Adipocyte (in vitro differentiated cells): Measurements from ENCODE around the gene GPR15.
"Not testable (repeated sequence)": the region's sequence is repeated elsewhere in the genome, so short reads cannot be mapped to it uniquely, and the experiment has no call there.

Experiments
- DNase-seq: peaks from one replicate; pipeline ENCODE4 v3.0.0-alpha.2; 2015; ENCODE audit warnings: low read depth
- H3K27me3 ChIP-seq: replicated peaks from 2 replicates; pipeline ENCODE4 v1.7.0; 2013; ENCODE audit warnings: mild to moderate bottlenecking, low read length, moderate library complexity; ENCODE audit not compliant: control insufficient read depth, insufficient read depth
- H3K36me3 ChIP-seq: 2 replicates; pipeline ENCODE4 v1.7.0; 2013; ENCODE audit warnings: low read length, mild to moderate bottlenecking, moderate library complexity; ENCODE audit not compliant: control insufficient read depth, insufficient read depth, severe bottlenecking
- H3K4me1 ChIP-seq: 2 replicates; pipeline ENCODE4 v1.7.0; 2013; ENCODE audit warnings: mild to moderate bottlenecking, low read length, moderate library complexity; ENCODE audit not compliant: control insufficient read depth, insufficient read depth
- H3K4me3 ChIP-seq: 2 replicates; pipeline ENCODE4 v1.7.0; 2013; ENCODE audit warnings: mild to moderate bottlenecking, low read length, moderate library complexity
- H3K9ac ChIP-seq: 2 replicates; pipeline ENCODE4 v1.7.0; 2013; ENCODE audit warnings: mild to moderate bottlenecking, low read length, moderate library complexity
- H3K9me3 ChIP-seq: 2 replicates; pipeline ENCODE4 v1.7.0; 2013; ENCODE audit warnings: mild to moderate bottlenecking, low read length, moderate library complexity; ENCODE audit not compliant: control insufficient read depth

GPR15 gene

DNA sequence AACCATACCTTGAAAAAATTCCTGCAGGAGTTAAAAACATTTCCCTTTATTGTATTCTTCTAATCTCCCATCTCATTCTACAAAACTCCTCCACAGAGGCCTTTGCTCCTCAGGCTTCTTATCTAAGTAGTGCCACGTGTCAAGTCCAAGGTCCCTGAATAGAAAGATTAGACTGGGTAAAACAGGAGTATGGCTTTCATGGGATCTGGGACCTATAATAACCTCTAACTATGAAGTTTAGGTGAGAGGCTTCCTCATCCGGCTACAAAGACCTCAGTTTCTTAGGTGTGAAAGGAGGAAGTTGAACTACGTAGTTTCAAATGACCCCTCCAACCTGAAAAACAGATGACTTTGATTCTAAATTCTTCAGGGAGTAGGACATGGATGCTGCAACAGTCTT is 20.0 kb downstream of the GPR15 start:
- no peak overlapping the region for H3K9ac ChIP-seq
- H3K27me3 ChIP-seq = peaks cover 4% of the 10 kb centered on the region
- DNase-seq = no peak
- no peak overlapping the region for H3K4me3 ChIP-seq
- H3K9me3 ChIP-seq = no peaks in the 10 kb centered on the region
- H3K36me3 ChIP-seq = no peaks in the 10 kb centered on the region
- no peaks in the 10 kb centered on the region for H3K4me1 ChIP-seq

DNA sequence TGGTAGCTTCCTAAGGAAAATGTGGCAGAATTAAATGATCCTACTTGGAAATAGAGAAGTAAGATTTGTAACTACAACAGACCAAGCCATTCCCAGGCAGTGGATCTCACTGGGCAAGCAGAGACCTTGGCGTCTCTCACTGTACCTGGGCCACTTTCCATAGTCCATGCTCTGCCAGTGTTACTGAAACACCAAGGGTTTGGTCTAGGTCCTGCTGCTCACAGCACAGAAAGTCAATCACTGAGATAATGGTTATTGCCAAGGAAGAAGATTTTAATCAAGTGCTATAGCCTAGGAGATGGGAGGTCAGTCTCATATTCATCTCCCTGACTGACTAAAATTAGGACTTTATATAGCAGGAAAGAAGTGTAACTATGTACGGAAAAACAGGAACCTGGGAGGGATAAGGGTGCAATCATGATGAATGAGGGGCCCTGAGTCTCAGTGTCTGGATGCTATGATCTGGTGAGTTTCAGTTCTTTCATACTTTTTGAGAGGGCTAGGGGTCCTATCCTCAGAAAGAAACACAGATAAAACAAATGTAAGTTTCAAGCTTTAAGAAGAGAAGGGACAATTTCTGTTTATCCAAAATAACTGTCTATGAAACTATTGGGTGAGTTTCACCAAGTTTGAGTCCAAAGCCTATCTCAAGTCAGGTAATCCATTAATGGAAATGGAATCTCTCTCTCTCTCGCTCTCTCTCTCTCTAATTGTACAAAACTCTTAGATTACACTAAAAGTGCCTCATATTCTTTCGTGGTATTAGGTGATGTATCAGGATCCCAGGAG is 20.6 kb downstream of the GPR15 start:
- DNase-seq = no peak
- H3K9me3 ChIP-seq = no peaks in the 10 kb centered on the region
- H3K4me1 ChIP-seq = no peaks in the 10 kb centered on the region
- peaks cover 4% of the 10 kb centered on the region for H3K27me3 ChIP-seq
- H3K9ac ChIP-seq = no peak overlapping the region
- no peak overlapping the region for H3K4me3 ChIP-seq
- no peaks in the 10 kb centered on the region for H3K36me3 ChIP-seq

DNA sequence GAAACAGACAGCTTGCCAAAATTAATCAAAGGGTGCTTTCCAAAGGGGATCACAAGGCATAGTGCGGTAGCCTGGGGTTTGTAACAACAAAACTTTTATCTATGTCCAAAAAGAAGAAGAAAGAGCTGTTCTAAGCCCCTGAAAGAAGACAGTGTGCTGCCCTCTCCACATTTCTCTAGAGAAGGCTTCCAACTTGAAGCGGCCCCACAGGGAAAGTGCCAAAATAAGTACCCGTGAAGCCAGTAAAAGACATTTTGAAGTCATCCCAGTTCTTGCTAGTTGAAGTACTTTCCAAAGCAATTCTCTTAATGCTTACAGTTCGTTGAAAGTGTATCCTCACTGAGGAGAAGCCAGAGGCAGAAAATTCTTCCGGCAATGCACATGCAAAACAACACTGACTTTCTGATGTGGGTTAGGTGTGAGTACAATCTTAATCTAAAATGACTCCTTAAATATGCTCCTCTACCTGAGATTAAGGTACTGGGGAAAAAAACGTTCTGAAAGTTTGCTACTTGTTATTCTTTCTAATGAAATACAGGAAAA is 21.3 kb downstream of the GPR15 start:
- DNase-seq = no peak
- Histone ChIP-seq H3K9me3 (no peaks in the 10 kb centered on the region), H3K9ac (no peak overlapping the region), H3K4me1 (no peaks in the 10 kb centered on the region), H3K36me3 (no peaks in the 10 kb centered on the region), H3K4me3 (no peak overlapping the region), H3K27me3 (peaks cover 4% of the 10 kb centered on the region)

DNA sequence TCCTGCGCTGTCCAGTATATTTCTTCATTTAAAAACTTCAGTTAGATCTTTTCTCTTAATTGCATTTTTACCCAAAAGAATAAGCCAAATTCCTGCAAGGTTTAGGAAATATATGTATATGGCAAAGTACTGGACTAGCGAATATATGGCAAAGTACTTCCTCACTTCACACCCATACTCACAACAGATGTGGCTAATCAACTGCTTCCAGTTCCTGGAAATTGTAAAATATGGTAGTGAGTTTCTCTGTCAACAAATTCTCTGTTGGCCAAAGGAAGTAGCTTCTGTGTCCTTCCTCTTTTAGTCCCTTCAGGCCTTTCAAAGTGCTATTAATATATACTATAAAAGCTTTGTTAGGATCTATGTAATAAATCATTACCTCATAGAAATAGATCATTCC is 22.0 kb downstream of the GPR15 start:
- Histone ChIP-seq H3K4me1 (no peaks in the 10 kb centered on the region), H3K36me3 (no peaks in the 10 kb centered on the region), H3K9me3 (no peaks in the 10 kb centered on the region), H3K27me3 (peaks cover 4% of the 10 kb centered on the region), H3K4me3 (no peak overlapping the region), H3K9ac (no peak overlapping the region)
- no peak for DNase-seq

DNA sequence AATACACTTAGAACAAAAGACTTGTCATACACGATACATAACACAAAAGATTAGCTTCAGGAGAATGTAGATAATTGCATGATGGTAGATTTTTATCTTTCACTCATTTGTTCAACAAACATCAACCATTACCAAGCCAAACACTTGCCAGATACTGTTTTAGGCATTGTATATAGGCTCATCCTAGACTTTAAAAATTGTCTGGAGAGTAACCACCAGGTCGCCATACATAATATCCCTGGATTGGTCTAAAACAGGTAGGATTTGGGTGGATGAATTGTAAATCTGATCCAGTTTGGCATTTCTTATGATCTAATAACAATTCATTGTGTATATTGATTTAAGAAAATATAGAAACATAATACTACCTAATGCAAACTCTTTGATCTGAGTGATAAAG is 22.8 kb downstream of the GPR15 start:
- Histone ChIP-seq H3K9me3 (no peaks in the 10 kb centered on the region), H3K9ac (no peak overlapping the region), H3K4me3 (no peak overlapping the region), H3K4me1 (no peaks in the 10 kb centered on the region), H3K36me3 (no peaks in the 10 kb centered on the region), H3K27me3 (peaks cover 4% of the 10 kb centered on the region)
- DNase-seq = no peak

DNA sequence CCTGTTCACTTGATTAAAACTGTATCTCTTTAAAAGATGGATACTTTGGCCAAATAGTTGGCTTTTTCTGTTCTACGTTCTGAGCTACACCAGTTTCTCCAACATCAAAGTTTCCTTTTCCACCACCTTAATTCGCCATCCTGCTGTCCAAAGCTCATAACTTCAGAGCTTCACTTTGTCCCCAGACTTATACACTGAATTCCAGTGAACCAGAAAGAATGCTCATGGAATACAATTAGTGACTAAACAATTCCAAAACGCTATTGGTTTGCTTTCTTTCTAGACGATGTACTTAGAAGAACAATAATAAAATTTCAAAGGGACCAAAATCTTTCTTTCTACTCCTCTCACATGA is 23.2 kb downstream of the GPR15 start:
- peaks cover 4% of the 10 kb centered on the region for H3K27me3 ChIP-seq
- no peak for DNase-seq
- no peaks in the 10 kb centered on the region for H3K36me3 ChIP-seq
- H3K4me1 ChIP-seq = no peaks in the 10 kb centered on the region
- no peak overlapping the region for H3K9ac ChIP-seq
- no peaks in the 10 kb centered on the region for H3K9me3 ChIP-seq
- no peak overlapping the region for H3K4me3 ChIP-seq

DNA sequence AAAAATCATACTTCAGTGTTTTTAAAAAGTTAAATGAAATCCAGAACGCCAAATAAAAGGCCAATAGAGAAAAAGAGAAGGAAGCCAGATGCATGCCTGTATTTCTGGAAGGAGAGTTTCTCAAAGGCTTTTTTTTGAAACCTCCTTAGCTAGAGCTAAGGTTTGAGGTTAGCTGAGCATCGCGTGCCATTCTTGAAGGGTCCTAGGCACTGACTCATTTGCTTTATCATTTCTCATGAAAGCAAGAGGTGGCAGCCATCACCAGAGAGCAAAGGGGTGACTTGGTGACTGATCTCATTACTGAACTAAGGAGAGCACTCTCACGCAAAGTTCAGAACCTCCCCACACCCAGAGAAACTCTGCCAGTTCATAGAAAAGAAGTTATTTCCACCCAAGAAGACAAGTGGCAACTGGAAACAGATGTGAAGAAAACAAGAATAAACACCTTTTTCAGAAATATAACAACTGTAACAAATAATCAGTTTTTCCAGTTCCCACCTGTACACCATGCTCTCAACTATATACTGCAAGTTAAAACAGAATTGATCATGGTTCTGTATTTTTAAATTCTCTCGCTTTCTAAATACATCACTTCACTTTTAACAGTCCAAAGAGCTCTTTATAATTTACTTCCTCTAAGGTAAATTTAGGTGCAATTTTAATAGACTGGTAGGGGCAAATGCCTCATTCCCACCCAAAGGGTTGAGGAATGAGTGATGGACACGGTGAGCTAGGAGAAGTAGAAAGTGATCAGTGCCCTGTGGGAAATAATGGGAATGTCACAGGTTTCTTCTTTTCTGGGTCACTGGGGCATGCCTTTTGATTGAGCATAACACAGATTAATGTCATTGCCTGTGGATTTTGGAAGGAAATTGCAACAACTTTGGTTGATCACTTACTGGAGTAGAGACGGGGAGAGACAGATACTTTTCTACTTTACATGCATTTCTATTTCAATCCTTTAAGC is 24.7 kb downstream of the GPR15 start:
- H3K36me3 ChIP-seq = no peaks in the 10 kb centered on the region
- no peak overlapping the region for H3K9ac ChIP-seq
- no peaks in the 10 kb centered on the region for H3K27me3 ChIP-seq
- no peaks in the 10 kb centered on the region for H3K4me1 ChIP-seq
- no peaks in the 10 kb centered on the region for H3K9me3 ChIP-seq
- no peak for DNase-seq
- H3K4me3 ChIP-seq = no peak overlapping the region

DNA sequence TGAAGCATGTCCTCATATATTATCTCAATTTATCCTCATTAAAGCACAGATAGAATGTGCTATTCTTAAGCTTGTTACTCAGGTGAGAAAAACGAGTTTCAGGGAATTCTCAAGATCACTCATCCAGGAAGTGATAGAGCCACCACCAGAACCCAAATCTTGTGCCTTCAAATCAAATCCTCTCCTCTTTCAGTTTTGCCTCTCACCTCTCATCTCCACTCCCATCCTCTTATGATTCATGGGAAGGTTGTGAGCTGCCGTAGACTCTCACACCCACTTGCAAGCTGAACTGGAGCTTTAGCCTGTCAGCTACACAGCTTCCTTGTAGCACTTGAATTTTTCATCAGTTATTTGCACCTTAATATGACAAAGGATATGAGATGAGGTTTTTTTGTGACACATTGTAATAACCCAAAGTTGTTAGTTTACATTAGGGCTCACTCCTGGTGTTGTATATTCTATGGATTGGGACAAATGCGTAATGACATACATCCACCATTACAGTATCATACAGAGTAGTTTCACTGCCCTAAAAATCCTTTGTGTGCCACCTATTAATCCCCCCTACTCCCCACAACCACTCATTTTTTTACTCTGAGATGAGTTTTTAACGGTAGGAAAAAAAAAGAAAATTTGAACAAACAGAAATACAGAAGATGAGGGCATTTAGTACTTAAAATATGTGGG is 25.7 kb downstream of the GPR15 start:
- H3K9ac ChIP-seq = no peak overlapping the region
- no peaks in the 10 kb centered on the region for H3K27me3 ChIP-seq
- H3K4me3 ChIP-seq = no peak overlapping the region
- DNase-seq = no peak
- no peaks in the 10 kb centered on the region for H3K4me1 ChIP-seq
- no peaks in the 10 kb centered on the region for H3K9me3 ChIP-seq
- H3K36me3 ChIP-seq = no peaks in the 10 kb centered on the region

DNA sequence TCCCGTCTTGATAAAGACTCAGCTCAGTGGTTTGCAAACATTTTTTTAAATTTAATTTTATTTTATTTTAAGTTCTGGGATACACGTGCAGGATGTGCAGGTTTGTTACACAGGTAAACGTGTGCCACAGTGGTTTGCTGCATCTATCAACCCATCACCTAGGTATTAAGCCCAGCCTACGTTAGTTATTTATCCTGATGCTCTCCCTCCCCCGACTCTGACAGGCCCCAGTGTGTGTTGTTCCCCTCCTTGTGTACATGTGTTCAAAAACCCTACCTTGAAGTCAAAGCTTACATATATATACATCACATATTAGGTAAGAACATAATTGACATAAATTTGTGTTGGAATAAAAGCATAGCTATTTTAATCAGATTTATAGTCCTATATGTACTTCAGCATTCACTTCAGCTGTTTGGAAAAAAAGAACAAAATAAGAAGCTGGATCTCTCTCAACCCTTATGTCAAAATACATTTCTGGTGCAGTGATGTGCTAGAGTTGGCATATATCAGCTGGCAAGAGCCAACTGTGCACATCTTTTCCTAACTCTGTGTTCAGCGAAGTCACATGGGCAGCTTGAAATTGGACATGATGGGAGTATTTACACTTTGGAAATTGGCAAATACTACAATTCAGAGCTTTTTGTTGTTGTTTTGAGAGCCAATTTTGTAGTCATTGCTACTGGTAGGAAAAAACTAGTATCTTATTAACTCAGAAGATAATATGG is 26.5 kb downstream of the GPR15 start:
- no peaks in the 10 kb centered on the region for H3K9me3 ChIP-seq
- no peaks in the 10 kb centered on the region for H3K4me1 ChIP-seq
- no peak overlapping the region for H3K9ac ChIP-seq
- H3K4me3 ChIP-seq = no peak overlapping the region
- DNase-seq = no peak
- H3K27me3 ChIP-seq = no peaks in the 10 kb centered on the region
- H3K36me3 ChIP-seq = no peaks in the 10 kb centered on the region

DNA sequence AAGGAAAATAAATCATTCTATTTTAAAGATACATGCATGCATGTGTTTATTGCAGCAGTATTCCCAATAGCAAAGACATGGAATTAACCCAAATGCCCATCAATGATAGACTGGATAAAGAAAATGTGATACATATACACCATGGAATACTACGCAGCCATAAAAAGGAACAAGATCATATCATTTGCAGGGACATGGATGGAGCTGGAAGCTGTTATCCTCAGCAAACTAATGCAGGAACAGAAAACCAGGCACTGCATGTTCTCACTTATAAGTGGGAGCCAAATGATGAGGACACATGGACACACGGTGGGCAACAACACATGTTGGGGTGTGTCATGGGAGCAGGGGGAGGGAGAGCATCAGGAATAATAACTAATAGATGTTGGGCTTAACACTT is 28.0 kb downstream of the GPR15 start:
- not testable (repeated sequence) for H3K4me1 ChIP-seq, H3K4me3 ChIP-seq, H3K36me3 ChIP-seq, H3K9me3 ChIP-seq, H3K9ac ChIP-seq, H3K27me3 ChIP-seq, DNase-seq
